Mesothelial cell of epicardium (in vitro differentiated cells): ENCODE data around the gene HELZ2. TPM values are rescaled to one million over a fixed set of nuclear protein-coding genes. Genes with fewer than 3 reads are reported as not detected.

ENCODE experiments used
- DNase-seq, 2 experiments: peaks; one replicate each; pipeline ENCODE4 v3.0.0; 2021; ENCODE audit warnings: low spot score in 2 of 2; ENCODE audit not compliant: unreplicated experiment in 2 of 2
- H3K27ac Mint-ChIP-seq: 2 replicates; pipeline ENCODE4 v1.8.0; 2021; ENCODE audit warnings: mixed read lengths
- H3K27me3 Mint-ChIP-seq: 2 replicates; pipeline ENCODE4 v1.8.0; 2021; ENCODE audit warnings: low read depth, mixed read lengths
- H3K36me3 Mint-ChIP-seq: 2 replicates; pipeline ENCODE4 v1.8.0; 2021; ENCODE audit warnings: mixed read lengths
- H3K4me1 Mint-ChIP-seq: 2 replicates; pipeline ENCODE4 v1.8.0; 2021; ENCODE audit warnings: mixed read lengths
- H3K4me3 Mint-ChIP-seq: 2 replicates; pipeline ENCODE4 v1.8.0; 2021; ENCODE audit warnings: mild to moderate bottlenecking, moderate library complexity, mixed read lengths
- H3K9me3 Mint-ChIP-seq: 2 replicates; pipeline ENCODE4 v1.8.0; 2021; ENCODE audit warnings: mixed read lengths
- CTCF ChIP-seq: fragments of 200-600 bp; sonication (generic); IDR thresholded peaks from one replicate; pipeline ENCODE4 v1.5.0; 2021; ENCODE audit warnings: antibody characterized with exemption; ENCODE audit not compliant: unreplicated experiment
- total RNA-seq: library from RNA; stranded (reverse); gene quantifications from 3 replicates; pipeline ENCODE4 v1.2.1, GENCODE V29; 2021

Gene HELZ2
- total RNA-seq, 1 donor from 2014 or later: 44.4 TPM

GRCh38 chr20:63599396-63600050, 25.5 kb upstream of the HELZ2 start:
- H3K4me1 Mint-ChIP-seq: no peaks in the 10 kb centered on the region
- H3K36me3 Mint-ChIP-seq: peaks cover 28% of the 10 kb centered on the region
- no peak overlapping the region for H3K4me3 Mint-ChIP-seq
- no peak overlapping the region for H3K27ac Mint-ChIP-seq
- no peak for DNase-seq
- H3K9me3 Mint-ChIP-seq: no peaks in the 10 kb centered on the region
- no peak for TF ChIP-seq CTCF
- no peaks in the 10 kb centered on the region for H3K27me3 Mint-ChIP-seq

GRCh38 chr20:63598479-63599395, 24.7 kb upstream of the HELZ2 start:
- peaks cover 26% of the 10 kb centered on the region for H3K36me3 Mint-ChIP-seq
- TF ChIP-seq CTCF: no peak
- no peaks in the 10 kb centered on the region for H3K4me1 Mint-ChIP-seq
- H3K4me3 Mint-ChIP-seq: no peak overlapping the region
- H3K9me3 Mint-ChIP-seq: no peaks in the 10 kb centered on the region
- H3K27me3 Mint-ChIP-seq: no peaks in the 10 kb centered on the region
- DNase-seq: no peak
- no peak overlapping the region for H3K27ac Mint-ChIP-seq

GRCh38 chr20:63597651-63598478, 23.8 kb upstream of the HELZ2 start:
- no peaks in the 10 kb centered on the region for H3K27me3 Mint-ChIP-seq
- H3K4me3 Mint-ChIP-seq: no peak overlapping the region
- H3K27ac Mint-ChIP-seq: no peak overlapping the region
- H3K4me1 Mint-ChIP-seq: no peaks in the 10 kb centered on the region
- TF ChIP-seq CTCF: no peak
- H3K36me3 Mint-ChIP-seq: peaks cover 28% of the 10 kb centered on the region
- no peak for DNase-seq
- no peaks in the 10 kb centered on the region for H3K9me3 Mint-ChIP-seq

- no peaks in the 10 kb centered on the region for H3K4me1 Mint-ChIP-seq
- H3K4me3 Mint-ChIP-seq: no peak overlapping the region
- no peaks in the 10 kb centered on the region for H3K27me3 Mint-ChIP-seq
- H3K9me3 Mint-ChIP-seq: no peaks in the 10 kb centered on the region
- TF ChIP-seq CTCF: no peak
- H3K27ac Mint-ChIP-seq: no peak overlapping the region
- peaks cover 22% of the 10 kb centered on the region for H3K36me3 Mint-ChIP-seq
- DNase-seq: no peak
These were observed 22.4 kb upstream of the HELZ2 start for GRCh38 chr20:63596423-63596822.

GRCh38 chr20:63595416-63596127, 21.5 kb upstream of the HELZ2 start:
- H3K4me1 Mint-ChIP-seq: no peaks in the 10 kb centered on the region

More at GRCh38 chr20:63595416-63596127, 21.5 kb upstream of the HELZ2 start:
- H3K9me3 Mint-ChIP-seq: no peaks in the 10 kb centered on the region
- no peak for DNase-seq
- H3K27me3 Mint-ChIP-seq: no peaks in the 10 kb centered on the region
- H3K36me3 Mint-ChIP-seq: peaks cover 23% of the 10 kb centered on the region
- no peak overlapping the region for H3K27ac Mint-ChIP-seq
- TF ChIP-seq CTCF: no peak
- H3K4me3 Mint-ChIP-seq: no peak overlapping the region
